IMR-90 (cell line): ENCODE data around the gene FXYD1. TPM values are rescaled to one million over a fixed set of nuclear protein-coding genes. Genes with fewer than 3 reads are reported as not detected.

Experiments used
- ATAC-seq: fragments of 200-7000 bp; cut with Tn5 transposase; 2 replicates; pipeline ENCODE4 v1.9.1; 2020; ENCODE audit warnings: low read depth, mild to moderate bottlenecking, moderate library complexity
- BruUV-seq: library from RNA; stranded (reverse); fragments of 400-500 nt; replicated peaks from 2 replicates; lab custom pipeline; 2021; lab: Mats Ljungman, UMichigan
- CTCF ChIA-PET: fragments of 300-600 bp; formaldehyde crosslinking; extraction: SDS; loops from one replicate; lab custom pipeline; 2021; ENCODE audit warnings: antibody characterized with exemption; lab: Yijun Ruan, JAX
- POLR2A ChIA-PET: fragments of 300-600 bp; sonication (Branson Sonifier 250); formaldehyde crosslinking; loops from one replicate; lab custom pipeline; 2022; ENCODE audit warnings: antibody characterized with exemption; ENCODE audit not compliant: unreplicated experiment; lab: Charles Lee
- DNase-seq: peaks from one replicate; pipeline ENCODE4 v3.0.0; 2013
- H2AFZ ChIP-seq: replicated peaks from 2 replicates; pipeline ENCODE3; 2013; ENCODE audit warnings: low read length, mild to moderate bottlenecking; ENCODE audit not compliant: poor library complexity
- H2AK5ac ChIP-seq: 2 replicates; pipeline ENCODE4 v1.6.1; 2013; ENCODE audit warnings: low read depth, low read length, inconsistent platforms
- H2AK9ac ChIP-seq: replicated peaks from 2 replicates; pipeline ENCODE3; 2013; ENCODE audit warnings: mild to moderate bottlenecking, low read depth, low read length, moderate library complexity; ENCODE audit not compliant: poor library complexity
- H2BK120ac ChIP-seq: 2 replicates; pipeline ENCODE4 v1.6.1; 2013; ENCODE audit warnings: low read depth, low read length, inconsistent platforms
- H2BK15ac ChIP-seq: 3 replicates; pipeline ENCODE4 v1.6.1; 2013; ENCODE audit warnings: low read depth, low read length, inconsistent platforms
- H2BK20ac ChIP-seq: 2 replicates; pipeline ENCODE4 v1.6.1; 2013; ENCODE audit warnings: low read depth, mild to moderate bottlenecking, inconsistent platforms, low read length, moderate library complexity
- H2BK5ac ChIP-seq: 2 replicates; pipeline ENCODE4 v1.6.1; 2013; ENCODE audit warnings: mild to moderate bottlenecking, low read depth, low read length, inconsistent platforms; ENCODE audit not compliant: poor library complexity, severe bottlenecking
- H3K14ac ChIP-seq: replicated peaks from 2 replicates; pipeline ENCODE4 v1.6.1; 2013; ENCODE audit warnings: low read depth, low read length, inconsistent platforms
- H3K18ac ChIP-seq: 2 replicates; pipeline ENCODE4 v1.6.1; 2013; ENCODE audit warnings: low read depth, low read length, control low read depth
- H3K23ac ChIP-seq: 2 replicates; pipeline ENCODE4 v1.6.1; 2013; ENCODE audit warnings: low read depth, low read length, inconsistent platforms
- H3K27ac ChIP-seq: 2 replicates; pipeline ENCODE4 v1.5.1; 2013; ENCODE audit warnings: mild to moderate bottlenecking, control low read depth, low read length; ENCODE audit not compliant: insufficient read depth
- H3K27me3 ChIP-seq: 2 replicates; pipeline ENCODE4 v1.6.1; 2013; ENCODE audit warnings: low read length; ENCODE audit not compliant: control insufficient read depth, insufficient read depth
- H3K36me3 ChIP-seq: 2 replicates; pipeline ENCODE4 v1.6.1; 2013; ENCODE audit warnings: low read length, mixed read lengths; ENCODE audit not compliant: control insufficient read depth, insufficient read depth
- H3K4ac ChIP-seq: 2 replicates; pipeline ENCODE4 v1.6.1; 2013; ENCODE audit warnings: low read depth, low read length, inconsistent platforms
- H3K4me1 ChIP-seq: 2 replicates; pipeline ENCODE4 v1.6.1; 2013; ENCODE audit warnings: low read length, mixed read lengths; ENCODE audit not compliant: control insufficient read depth, insufficient read depth
- H3K4me2 ChIP-seq: 2 replicates; pipeline ENCODE4 v1.6.1; 2013; ENCODE audit warnings: low read depth, mild to moderate bottlenecking, control low read depth, low read length, moderate library complexity
- H3K4me3 ChIP-seq: 2 replicates; pipeline ENCODE4 v1.5.1; 2013; ENCODE audit warnings: low read depth, mild to moderate bottlenecking, control low read depth, low read length, moderate library complexity; ENCODE audit not compliant: insufficient read depth
- H3K56ac ChIP-seq: 2 replicates; pipeline ENCODE4 v1.6.1; 2013; ENCODE audit warnings: low read length, inconsistent platforms; ENCODE audit not compliant: insufficient read depth; ENCODE audit errors: extremely low read depth
- H3K79me1 ChIP-seq, 2 experiments: 2 replicates each; pipeline ENCODE4 v1.6.1; 2013; ENCODE audit warnings: low read length in 2 of 2, inconsistent platforms in 1 of 2, low read depth in 1 of 2
- H3K9ac ChIP-seq: 2 replicates; pipeline ENCODE4 v1.6.1; 2013; ENCODE audit warnings: low read depth, low read length, control low read depth
- H3K9me1 ChIP-seq: 2 replicates; pipeline ENCODE4 v1.6.1; 2013; ENCODE audit warnings: low read length, inconsistent platforms; ENCODE audit not compliant: insufficient read depth
- H3K9me3 ChIP-seq: 2 replicates; pipeline ENCODE4 v1.6.1; 2013; ENCODE audit warnings: low read length; ENCODE audit not compliant: control insufficient read depth, insufficient read depth
- H4K20me1 ChIP-seq: 2 replicates; pipeline ENCODE4 v1.6.1; 2013; ENCODE audit warnings: low read length, inconsistent platforms; ENCODE audit not compliant: insufficient read depth
- H4K5ac ChIP-seq: 2 replicates; pipeline ENCODE4 v1.6.1; 2013; ENCODE audit warnings: mild to moderate bottlenecking, low read depth, low read length, control low read depth
- H4K8ac ChIP-seq, 2 experiments: 2 replicates each; pipeline ENCODE4 v1.6.1; 2013; ENCODE audit warnings: low read depth in 2 of 2, low read length in 2 of 2, control low read depth in 1 of 2, inconsistent platforms in 1 of 2
- H4K91ac ChIP-seq: 2 replicates; pipeline ENCODE4 v1.6.1; 2013; ENCODE audit warnings: low read depth, low read length, inconsistent platforms; ENCODE audit not compliant: insufficient read depth
- BHLHE40 ChIP-seq: fragments of 150-350 bp; IDR thresholded peaks from 2 replicates; pipeline ENCODE4 v1.6.1; 2016; ENCODE audit warnings: mild to moderate bottlenecking, low read depth, low read length
- CEBPB ChIP-seq: IDR thresholded peaks from 2 replicates; pipeline ENCODE4 v1.6.1; 2012; ENCODE audit warnings: low read depth, low read length, improper control_type of control experiment
- ELK1 ChIP-seq: fragments of 150-350 bp; IDR thresholded peaks from 2 replicates; pipeline ENCODE4 v1.6.1; 2016; ENCODE audit warnings: low read depth, mild to moderate bottlenecking, low read length, moderate library complexity, borderline replicate concordance
- MAZ ChIP-seq: IDR thresholded peaks from 2 replicates; pipeline ENCODE4 v1.6.1; 2012; ENCODE audit warnings: low read depth, mild to moderate bottlenecking, low read length, improper control_type of control experiment, moderate library complexity, borderline replicate concordance
- MXI1 ChIP-seq: IDR thresholded peaks from 2 replicates; pipeline ENCODE4 v1.6.1; 2012; ENCODE audit warnings: low read depth, mild to moderate bottlenecking, low read length, moderate library complexity, borderline replicate concordance
- RAD21 ChIP-seq: IDR thresholded peaks from 2 replicates; pipeline ENCODE4 v1.6.1; 2012; ENCODE audit warnings: low read length, improper control_type of control experiment
- RFX5 ChIP-seq: IDR thresholded peaks from 2 replicates; pipeline ENCODE4 v1.8.0; 2012; ENCODE audit warnings: low read depth, mild to moderate bottlenecking, low read length, moderate library complexity
- SMC3 ChIP-seq: fragments of 150-350 bp; IDR thresholded peaks from 2 replicates; pipeline ENCODE4 v1.6.1; 2016; ENCODE audit warnings: low read depth, mild to moderate bottlenecking, antibody characterized with exemption, low read length, moderate library complexity
- WGBS, 2 experiments: methylation state at CpG; one replicate each; pipeline versions ENCODE4 v1.1.5 to v1.1.7; 2013; ENCODE audit warnings: missing lambda C conversion rate in 2 of 2; ENCODE audit not compliant: insufficient read length in 1 of 2; ENCODE audit errors: extremely low coverage in 2 of 2; 5-methylcytosine and 5-hydroxymethylcytosine counted together
- dilution Hi-C: fragments of 300-500 bp; cut with HindIII; formaldehyde crosslinking; loops from one replicate; pipeline ENCODE4 v1.14.3; 2018; ENCODE audit warnings: low sequenced_read_pairs; ENCODE audit not compliant: unreplicated experiment
- in situ Hi-C: fragments of 300-500 bp; cut with MboI; formaldehyde crosslinking; loops from 3 replicates; pipeline ENCODE4 v1.14.3; 2019; ENCODE audit warnings: low sequenced_read_pairs, inconsistent platforms, mixed read lengths
- intact Hi-C: fragments of 100-400 bp; cut with micrococcal nuclease; formaldehyde crosslinking; loops from 2 replicates; pipeline ENCODE4 v1.10.0; 2022
- polyA plus RNA-seq, 3 experiments: library from polyadenylated mRNA; depleted of rRNA; stranded (reverse); fragments of >200 nt; gene quantifications; 2 replicates each; pipeline ENCODE4 v1.2.3, GENCODE V29; 2012; ENCODE audit warnings: low replicate concordance in 1 of 3
- total RNA-seq: library from RNA; depleted of rRNA; stranded (reverse); fragments of >200 nt; gene quantifications from 2 replicates; pipeline ENCODE4 v1.2.3, GENCODE V29; 2012
- TF ChIP-seq, protein P1 (sequence below): fragments of 150-350 bp; IDR thresholded peaks from 2 replicates; pipeline ENCODE4 v1.6.1; 2017; ENCODE audit warnings: mild to moderate bottlenecking, antibody characterized with exemption, low read length, low read depth

FXYD1 gene
- total and polyA plus RNA-seq, 2 of the 4 experiments (the other 2 are of a cell fraction), result 0.18 to 3.9 TPM

GRCh38 chr19:35154525-35155406 is 16.1 kb downstream of the FXYD1 start, which contains the start of gene FXYD5 (continued):
- TF ChIP-seq MXI1 (0 out of 2 replicates have a peak, but pooled peaks have one; percentile 13), MAZ (peak; percentile 70; the same call in 1 of the 2 replicates), BHLHE40 (no peak)

DNA sequence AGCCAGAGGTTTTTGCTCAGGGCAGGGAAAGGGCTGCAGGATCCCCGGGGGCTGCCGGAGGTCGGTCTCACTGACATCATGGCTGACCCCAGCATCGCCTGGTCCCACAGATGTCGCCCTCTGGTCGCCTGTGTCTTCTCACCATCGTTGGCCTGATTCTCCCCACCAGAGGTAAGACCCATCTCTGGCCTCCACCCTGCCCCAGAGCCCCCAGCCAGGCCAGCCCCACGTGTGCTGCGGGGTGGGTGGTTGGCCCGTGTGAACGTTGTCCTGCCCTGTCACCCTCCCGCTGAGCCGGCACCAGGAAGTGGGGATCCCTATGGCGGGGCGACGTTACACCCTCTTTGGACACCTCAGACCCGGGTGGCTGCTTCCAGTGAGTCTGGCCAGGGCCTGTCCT is 16.8 kb downstream of the FXYD1 start:
- H4K8ac ChIP-seq, result peak overlapping the region; percentile 48 to 97; a peak in 2 of 4 replicates
- H3K36me3 ChIP-seq, result peaks cover 22% of the 10 kb centered on the region
- H3K14ac ChIP-seq, result peak overlapping the region; percentile 37
- peak overlapping the region; percentile 0 for H2BK5ac ChIP-seq
- peak overlapping the region; percentile 45; the same call in 1 of the 2 replicates for H2BK120ac ChIP-seq
- TF ChIP-seq SMC3 (no peak), CEBPB (no peak), BHLHE40 (no peak), RFX5 (no peak), MAZ (no peak), MXI1 (no peak), RAD21 (no peak), ELK1 (no peak)
- TF ChIP-seq, protein P1, sequence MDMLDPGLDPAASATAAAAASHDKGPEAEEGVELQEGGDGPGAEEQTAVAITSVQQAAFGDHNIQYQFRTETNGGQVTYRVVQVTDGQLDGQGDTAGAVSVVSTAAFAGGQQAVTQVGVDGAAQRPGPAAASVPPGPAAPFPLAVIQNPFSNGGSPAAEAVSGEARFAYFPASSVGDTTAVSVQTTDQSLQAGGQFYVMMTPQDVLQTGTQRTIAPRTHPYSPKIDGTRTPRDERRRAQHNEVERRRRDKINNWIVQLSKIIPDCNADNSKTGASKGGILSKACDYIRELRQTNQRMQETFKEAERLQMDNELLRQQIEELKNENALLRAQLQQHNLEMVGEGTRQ, result no peak
- H3K4me1 ChIP-seq, result peaks cover 9% of the 10 kb centered on the region
- BruUV-seq, result no TSS peak
- no peak for ATAC-seq
- intact Hi-C loops (no loop called here), in situ Hi-C loops (no loop called here), dilution Hi-C loops (no loop called here)
- peak overlapping the region; percentile 83 for H3K9ac ChIP-seq
- peaks cover 8 to 42% of the 10 kb centered on the region in 2 experiments; a peak in 2 of 4 replicates for H3K79me1 ChIP-seq
- peak overlapping the region; percentile 77 for H3K23ac ChIP-seq
- peak overlapping the region; percentile 99 for H2AK9ac ChIP-seq
- H3K27me3 ChIP-seq, result no peaks in the 10 kb centered on the region
- peak overlapping the region; percentile 85 for H3K4me2 ChIP-seq
- peak overlapping the region; percentile 79 for H3K4me3 ChIP-seq
- no peak for DNase-seq
- WGBS, 2 experiments, result 11% methylated on average over 7 of the region's 17 CpGs; no CpG with 5 or more reads in 1 of the 2 experiments
- no peak overlapping the region for H4K5ac ChIP-seq
- H2BK20ac ChIP-seq, result no peak overlapping the region
- ChIA-PET POLR2A (no interaction called here), CTCF (no interaction called here)
- H3K56ac ChIP-seq, result peak overlapping the region; percentile 69; the same call in 1 of the 2 replicates
- no peak overlapping the region for H3K18ac ChIP-seq
- no peaks in the 10 kb centered on the region for H3K9me3 ChIP-seq
- peak overlapping the region; percentile 100 for H2AFZ ChIP-seq
- H3K9me1 ChIP-seq, result peaks cover 12% of the 10 kb centered on the region; the same call in 1 of the 2 replicates
- H4K91ac ChIP-seq, result peak overlapping the region; percentile 11
- peak overlapping the region; percentile 16; the same call in 1 of the 2 replicates for H3K27ac ChIP-seq
- peak overlapping the region; percentile 87 for H3K4ac ChIP-seq
- no peak overlapping the region for H2BK15ac ChIP-seq
- H4K20me1 ChIP-seq, result 0 out of 2 replicates have a peak, but pooled peaks cover 2% of the 10 kb centered on the region
- peak overlapping the region; percentile 67 for H2AK5ac ChIP-seq
